Pancreas (tissue), 10 donors: ENCODE results near the gene F12. TPM values are rescaled to one million over a fixed set of nuclear protein-coding genes. Genes with fewer than 3 reads are reported as not detected.

ENCODE experiments used
- ATAC-seq, 4 donors: fragments of 200-7000 bp; cut with Tn5 transposase; one replicate each; pipeline versions ENCODE4 v1.8.0 to v1.9.1; 2020; ENCODE audit warnings: mild to moderate bottlenecking in 4 of 4, moderate library complexity in 4 of 4
- DNase-seq, 6 donors: peaks; one replicate each; pipeline ENCODE4 v3.0.0-alpha.2; 2020
- FAIRE-seq: peaks from 2 replicates; lab custom pipeline; 2012; peaks lifted over from hg19 to GRCh38; lab: Jason Lieb, UNC
- H3K27ac ChIP-seq, 4 donors: fragments of 200-600 bp; sonication (generic); 1 replicate in 3 of 4; 2 replicates in 1 of 4; pipeline versions ENCODE4 v1.5.0 to v1.8.0; 2020
- H3K27me3 ChIP-seq, 4 donors: fragments of 200-600 bp; one replicate each; pipeline ENCODE4 v1.8.0; 2021
- H3K36me3 ChIP-seq, 3 donors: fragments of 200-600 bp; sonication (generic) in 1 of 3; one replicate each; pipeline versions ENCODE4 v1.5.0 to v1.8.0; 2020 to 2021
- H3K4me1 ChIP-seq, 3 donors: fragments of 200-600 bp; one replicate each; pipeline ENCODE4 v1.8.0; 2021
- H3K4me3 ChIP-seq, 4 donors: fragments of 200-600 bp; sonication (generic) in 2 of 4; one replicate each; pipeline versions ENCODE4 v1.5.0 to v1.8.0; 2020 to 2021
- H3K9me3 ChIP-seq, 4 donors: fragments of 200-600 bp; one replicate each; pipeline ENCODE4 v1.8.0; 2021
- WGBS, 2 donors: extraction: QIAGEN DNeasy Blood & Tissue Kit; methylation state at CpG; one replicate each; pipeline ENCODE4 v1.1.7; 2013; 5-methylcytosine and 5-hydroxymethylcytosine counted together
- intact Hi-C, 3 donors: fragments of 100-400 bp; cut with DNase I; formaldehyde crosslinking; loops; one replicate each; pipeline versions ENCODE4 v1.11.1 to v1.14.2; 2022
- polyA plus RNA-seq, 2 donors: library from polyadenylated mRNA; stranded (reverse); fragments of 200-250 nt; gene quantifications; one replicate each; pipeline ENCODE4 v1.2.3, GENCODE V29; 2013
- total RNA-seq, 6 donors: library from RNA; stranded (reverse); fragmentation: NEBNext Ultra II Directional in 4 of 6; extraction: Animal tissue kit (Norgen Biotek cat#: 25700) in 4 of 6; gene quantifications; one replicate each; pipeline versions ENCODE4 v1.2.1 to v1.2.4, GENCODE V29; 2021 to 2023
- TF ChIP-seq, protein P1 (sequence below), 4 donors: fragments of 200-600 bp; sonication (generic) in 3 of 4; IDR thresholded peaks; one replicate each; pipeline versions ENCODE4 v1.5.0 to v1.8.0; 2021; ENCODE audit warnings: antibody characterized with exemption in 4 of 4
- donor health status: healthy with polysubstance abuse.
- donor health status: DM: no; HTN: no; CAD: no; lungs with moderate emphysema.
- donor health status: DM: no; HTN: no; CAD: no.
- donor health status: control.
- donor health status: control.
- donor health status: Bipolar disorder and iron deficiency.
- donor health status: DM: yes; HTN: yes; CAD: no.
- donor health status: DM: no; HTN: no; CAD: no.
- donor health status: DM: no; HTN: no; CAD: no.
- donor health status: DM: yes; HTN: yes; CAD: no.

F12 gene
- total and polyA plus RNA-seq, 8 donors: 0.83 to 2.6 (median 1.8) TPM

DNA sequence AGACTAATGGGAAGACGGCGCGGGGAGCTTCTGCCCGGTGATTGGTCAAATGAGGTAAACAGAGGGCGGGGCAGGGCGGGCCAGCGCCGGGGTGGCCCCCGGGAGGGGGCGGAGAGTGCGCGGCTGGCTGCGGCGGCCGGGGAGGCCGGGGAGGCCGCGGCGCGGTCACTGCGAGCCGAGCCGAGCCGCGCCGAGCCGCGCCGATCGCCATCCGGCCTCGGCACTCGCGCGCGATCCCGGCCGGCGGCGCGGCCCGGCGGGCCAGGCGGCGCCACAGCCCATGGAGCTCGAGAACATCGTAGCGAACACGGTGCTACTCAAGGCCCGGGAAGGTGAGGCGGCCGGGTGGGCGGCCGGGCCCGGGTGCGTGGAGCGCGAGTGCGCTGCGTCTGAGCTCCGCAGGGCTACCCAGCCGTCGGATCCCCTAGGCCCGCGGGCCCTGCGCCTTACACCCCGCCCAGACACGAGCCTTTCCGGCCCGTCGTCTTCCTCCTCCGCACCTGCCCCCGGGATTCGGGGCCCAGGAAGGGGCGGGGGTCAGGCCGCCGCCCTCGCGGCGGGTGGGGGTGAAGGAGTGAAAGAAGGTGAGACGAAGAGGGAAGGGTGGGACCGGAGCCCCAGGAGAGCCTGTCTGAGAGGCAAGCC, 17.3 kb upstream of the F12 start, which contains the start of gene GRK6:
TSS of gene GRK6 (plus strand) at position 111 of the 645 bp plus-strand sequence. CDS start at position 281, 170 bp downstream.
- DNase-seq: peak in 5 of 6 donors; percentile 47 to 94 (median 71)
- 1% methylated on average over 31 to 82 of the region's 82 CpGs for WGBS, 2 donors
- TF ChIP-seq, protein P1, sequence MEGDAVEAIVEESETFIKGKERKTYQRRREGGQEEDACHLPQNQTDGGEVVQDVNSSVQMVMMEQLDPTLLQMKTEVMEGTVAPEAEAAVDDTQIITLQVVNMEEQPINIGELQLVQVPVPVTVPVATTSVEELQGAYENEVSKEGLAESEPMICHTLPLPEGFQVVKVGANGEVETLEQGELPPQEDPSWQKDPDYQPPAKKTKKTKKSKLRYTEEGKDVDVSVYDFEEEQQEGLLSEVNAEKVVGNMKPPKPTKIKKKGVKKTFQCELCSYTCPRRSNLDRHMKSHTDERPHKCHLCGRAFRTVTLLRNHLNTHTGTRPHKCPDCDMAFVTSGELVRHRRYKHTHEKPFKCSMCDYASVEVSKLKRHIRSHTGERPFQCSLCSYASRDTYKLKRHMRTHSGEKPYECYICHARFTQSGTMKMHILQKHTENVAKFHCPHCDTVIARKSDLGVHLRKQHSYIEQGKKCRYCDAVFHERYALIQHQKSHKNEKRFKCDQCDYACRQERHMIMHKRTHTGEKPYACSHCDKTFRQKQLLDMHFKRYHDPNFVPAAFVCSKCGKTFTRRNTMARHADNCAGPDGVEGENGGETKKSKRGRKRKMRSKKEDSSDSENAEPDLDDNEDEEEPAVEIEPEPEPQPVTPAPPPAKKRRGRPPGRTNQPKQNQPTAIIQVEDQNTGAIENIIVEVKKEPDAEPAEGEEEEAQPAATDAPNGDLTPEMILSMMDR (IDR thresholded peaks at IDR 0.05): no peak
- no peak for FAIRE-seq
- intact Hi-C loops: no loop called here
- H3K27ac ChIP-seq: peak within 1 kb of the TSS; percentile 80 to 95 (median 85)
- H3K4me3 ChIP-seq: peak within 1 kb of the TSS; percentile 66 to 96 (median 81)
- peaks cover 0 to 13% (median 4%) of the 10 kb centered on the region in 3 donors for H3K4me1 ChIP-seq
- no peaks in the 10 kb centered on the region for H3K27me3 ChIP-seq
- peak in 1 of 4 donors; percentile 1 for ATAC-seq
- H3K9me3 ChIP-seq: no peaks in the 10 kb centered on the region
- H3K36me3 ChIP-seq: no peaks in the 10 kb centered on the region

DNA sequence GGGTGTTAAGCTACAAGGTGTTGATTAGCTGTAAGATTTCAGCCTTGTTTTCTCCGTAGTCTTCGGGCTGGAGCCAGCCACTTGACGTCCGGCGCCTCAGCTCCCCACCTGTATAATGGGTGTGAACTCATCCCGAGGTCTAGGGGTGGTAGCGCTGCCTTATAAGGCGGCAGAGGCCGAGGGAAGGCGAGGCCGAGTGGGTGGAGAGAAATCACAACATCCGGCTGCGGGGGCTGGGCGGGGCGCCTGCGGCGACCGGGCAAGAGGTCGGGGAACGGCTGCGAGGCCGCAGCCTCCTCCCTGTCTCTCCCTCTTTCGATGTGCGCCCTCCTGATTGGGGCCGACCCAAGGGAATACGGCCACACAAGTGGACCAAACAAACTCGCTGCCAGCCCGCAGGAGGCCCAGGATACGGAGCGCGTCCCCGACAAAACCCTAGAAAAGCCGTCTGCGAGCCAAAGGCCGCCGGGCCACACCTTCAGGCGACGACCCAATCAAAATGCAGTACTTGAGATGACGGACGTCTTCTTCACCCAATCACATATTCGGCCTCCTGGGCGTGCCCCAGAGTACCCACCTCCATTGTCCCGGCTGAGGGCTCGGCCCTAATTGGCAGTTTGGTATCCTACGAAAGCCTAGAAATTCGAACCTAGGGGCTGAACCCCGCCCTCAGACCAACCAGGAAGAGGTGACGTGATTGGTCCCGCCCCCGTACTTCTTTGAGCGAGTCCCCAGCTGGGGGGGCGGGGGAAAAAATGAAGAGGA, 16.6 kb upstream of the F12 start:
- no peaks in the 10 kb centered on the region for H3K27me3 ChIP-seq
- H3K4me1 ChIP-seq: peaks cover 0 to 13% (median 4%) of the 10 kb centered on the region in 3 donors
- H3K9me3 ChIP-seq: no peaks in the 10 kb centered on the region
- DNase-seq: peak; percentile 91 to 100 (median 100)
- WGBS, 2 donors: 0% methylated on average over 48 to 52 of the region's 52 CpGs
- intact Hi-C loops: no loop called here
- ATAC-seq: peak; percentile 92 to 96 (median 93)
- H3K27ac ChIP-seq: peak overlapping the region; percentile 80 to 95 (median 85)
- no peaks in the 10 kb centered on the region for H3K36me3 ChIP-seq
- H3K4me3 ChIP-seq: peak overlapping the region; percentile 23 to 56 (median 46)
- TF ChIP-seq, protein P1 (IDR thresholded peaks at IDR 0.05): no peak
- FAIRE-seq: peak; percentile 96

DNA sequence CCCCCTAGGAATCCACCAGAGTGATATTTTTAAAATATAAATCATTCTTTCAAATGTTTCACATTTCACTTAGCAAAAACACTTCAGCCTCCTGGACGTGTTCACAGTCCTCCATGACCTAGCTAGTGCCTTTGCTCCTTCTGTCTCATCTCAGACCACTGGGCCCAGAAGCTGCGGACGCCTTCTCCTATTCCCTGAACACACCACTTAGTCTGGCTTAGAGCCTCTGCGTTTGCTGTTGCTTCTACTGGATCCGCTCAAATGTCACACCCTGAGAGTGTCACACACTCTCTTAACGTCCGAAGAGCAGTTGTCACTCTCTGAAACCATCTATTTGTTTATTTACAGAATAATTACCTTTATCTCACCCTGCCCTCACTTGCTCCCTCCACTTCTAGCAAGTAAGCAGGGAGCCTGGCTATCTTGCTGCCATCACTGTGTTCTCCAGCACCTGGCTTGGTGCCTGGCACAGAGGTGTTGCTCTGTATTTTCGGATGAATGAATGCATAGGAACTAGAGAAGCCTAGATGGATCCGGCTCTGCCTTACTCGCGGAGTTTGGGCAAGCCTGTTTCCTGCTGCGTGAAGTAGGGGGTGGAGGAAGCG, 15.9 kb upstream of the F12 start:
- Histone ChIP-seq H3K4me1 (peaks cover 0 to 13% (median 4%) of the 10 kb centered on the region in 3 donors), H3K9me3 (no peaks in the 10 kb centered on the region), H3K4me3 (peak overlapping the region; percentile 23 to 56 (median 46)), H3K27me3 (no peaks in the 10 kb centered on the region), H3K36me3 (no peaks in the 10 kb centered on the region), H3K27ac (peak overlapping the region; percentile 80 to 95 (median 85))
- ATAC-seq (no peak), DNase-seq (no peak), FAIRE-seq (no peak)
- intact Hi-C loops: no loop called here
- TF ChIP-seq, protein P1 (IDR thresholded peaks at IDR 0.05): no peak
- 38 to 39% methylated on average over 13 of the region's 13 CpGs for WGBS, 2 donors

DNA sequence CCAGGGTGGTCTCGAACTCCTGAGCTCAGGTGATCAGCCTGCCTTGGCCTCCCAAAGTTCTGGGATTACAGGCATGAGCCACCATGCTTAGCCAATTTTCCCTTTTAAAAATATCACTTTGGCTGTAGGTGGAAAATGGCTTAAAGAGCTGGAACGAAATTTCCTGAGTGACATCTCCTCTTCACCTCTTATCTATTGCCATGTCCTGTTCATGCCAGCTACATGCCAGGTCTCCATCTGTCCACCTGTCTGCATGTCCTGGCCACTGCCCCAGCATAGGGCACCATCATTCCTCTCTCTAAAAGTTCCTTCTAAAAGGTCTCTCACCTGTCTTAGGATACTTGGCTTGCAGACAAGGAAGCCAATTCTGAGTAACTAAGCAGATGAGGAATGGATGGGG, 14.3 kb upstream of the F12 start:
- Histone ChIP-seq H3K27me3 (no peaks in the 10 kb centered on the region), H3K27ac (no peak overlapping the region), H3K4me3 (no peak overlapping the region), H3K9me3 (no peaks in the 10 kb centered on the region), H3K36me3 (no peaks in the 10 kb centered on the region), H3K4me1 (peaks cover 0 to 13% (median 4%) of the 10 kb centered on the region in 3 donors)
- FAIRE-seq (no peak), ATAC-seq (no peak), DNase-seq (no peak)
- intact Hi-C loops: no loop called here
- TF ChIP-seq, protein P1 (IDR thresholded peaks at IDR 0.05): no peak
- 62 to 79% methylated on average over 2 of the region's 2 CpGs for WGBS, 2 donors
